ENCODE data around the gene PRH1. TPM values are rescaled to one million over a fixed set of nuclear protein-coding genes. Genes with fewer than 3 reads are reported as not detected.

Gene PRH1
- total RNA-seq, 4 donors from 2014 or later, result 13.1 to 84.0 (median 57.5) TPM

DNA sequence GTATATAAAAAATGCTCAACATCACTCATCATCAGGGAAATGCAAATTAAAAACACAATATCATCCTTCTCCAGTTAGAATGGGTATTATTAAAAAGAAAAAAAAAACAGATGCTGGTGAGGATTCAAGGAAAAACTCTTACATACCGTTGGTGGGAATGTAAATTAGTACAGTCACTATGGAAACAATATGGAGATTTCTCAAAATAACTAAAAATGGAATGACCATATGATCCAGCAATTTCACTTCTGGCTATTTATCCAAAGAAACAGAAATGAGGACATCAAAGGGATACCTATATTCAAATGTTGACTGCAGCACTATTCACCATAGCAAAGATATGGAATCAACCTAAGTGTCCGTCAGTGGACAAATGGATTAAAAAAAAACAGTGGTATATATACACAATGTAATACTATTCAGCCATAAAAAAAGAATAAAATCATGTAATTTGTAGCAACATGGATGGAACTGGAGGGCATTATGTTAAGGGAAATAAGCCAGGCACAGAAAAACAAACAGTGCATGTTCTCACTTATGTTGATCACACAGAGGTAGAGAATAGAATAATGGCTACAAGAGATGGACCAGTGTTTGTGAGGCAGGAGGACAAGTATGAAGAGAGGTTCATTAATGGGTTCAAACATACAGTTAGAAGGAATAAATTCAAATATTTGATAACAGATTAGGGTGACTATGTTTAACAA, 20.4 kb downstream of the PRH1 start:
- Histone ChIP-seq H3K4me1 (no peaks in the 10 kb centered on the region), H3K36me3 (no peaks in the 10 kb centered on the region), H3K4me3 (no peak overlapping the region), H3K27me3 (no peaks in the 10 kb centered on the region), H3K9me3 (peaks cover 0 to 3% of the 10 kb centered on the region in 2 donors), H3K27ac (no peak overlapping the region)
- DNase-seq, result no peak
- intact Hi-C loops (cut with DNase I; ENCODE audit: low total_unique reads), result no loop called here
- no peak for TF ChIP-seq POLR2A (IDR thresholded peaks at IDR 0.05)
- TF ChIP-seq, protein P1, sequence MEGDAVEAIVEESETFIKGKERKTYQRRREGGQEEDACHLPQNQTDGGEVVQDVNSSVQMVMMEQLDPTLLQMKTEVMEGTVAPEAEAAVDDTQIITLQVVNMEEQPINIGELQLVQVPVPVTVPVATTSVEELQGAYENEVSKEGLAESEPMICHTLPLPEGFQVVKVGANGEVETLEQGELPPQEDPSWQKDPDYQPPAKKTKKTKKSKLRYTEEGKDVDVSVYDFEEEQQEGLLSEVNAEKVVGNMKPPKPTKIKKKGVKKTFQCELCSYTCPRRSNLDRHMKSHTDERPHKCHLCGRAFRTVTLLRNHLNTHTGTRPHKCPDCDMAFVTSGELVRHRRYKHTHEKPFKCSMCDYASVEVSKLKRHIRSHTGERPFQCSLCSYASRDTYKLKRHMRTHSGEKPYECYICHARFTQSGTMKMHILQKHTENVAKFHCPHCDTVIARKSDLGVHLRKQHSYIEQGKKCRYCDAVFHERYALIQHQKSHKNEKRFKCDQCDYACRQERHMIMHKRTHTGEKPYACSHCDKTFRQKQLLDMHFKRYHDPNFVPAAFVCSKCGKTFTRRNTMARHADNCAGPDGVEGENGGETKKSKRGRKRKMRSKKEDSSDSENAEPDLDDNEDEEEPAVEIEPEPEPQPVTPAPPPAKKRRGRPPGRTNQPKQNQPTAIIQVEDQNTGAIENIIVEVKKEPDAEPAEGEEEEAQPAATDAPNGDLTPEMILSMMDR (IDR thresholded peaks at IDR 0.05), result no peak

DNA sequence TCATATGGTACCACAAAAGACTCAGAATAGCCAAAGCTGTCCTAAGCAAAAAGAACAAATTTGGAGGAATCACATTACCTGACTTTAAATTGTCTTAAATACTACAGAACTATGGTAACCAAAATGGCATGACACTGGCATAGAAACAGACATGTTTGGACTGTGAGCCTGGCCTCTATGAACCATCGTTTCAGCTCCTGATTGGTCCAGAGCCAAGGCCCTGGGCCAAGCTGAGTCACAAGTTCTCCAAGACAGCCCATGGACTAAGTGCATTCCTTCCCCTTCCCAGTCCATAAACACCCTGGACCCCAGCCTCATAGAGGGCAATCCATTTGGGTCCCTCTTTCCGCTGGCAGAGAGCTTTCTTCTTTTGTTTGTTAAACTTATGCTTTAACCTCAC, 22.7 kb downstream of the PRH1 start:
- no peak overlapping the region for H3K4me3 ChIP-seq
- no peaks in the 10 kb centered on the region for H3K27me3 ChIP-seq
- DNase-seq, result no peak
- no peak for TF ChIP-seq POLR2A (IDR thresholded peaks at IDR 0.05)
- TF ChIP-seq, protein P1 (IDR thresholded peaks at IDR 0.05), result no peak
- no peak overlapping the region for H3K27ac ChIP-seq
- intact Hi-C loops (cut with DNase I; ENCODE audit: low total_unique reads), result no loop called here
- H3K4me1 ChIP-seq, result no peaks in the 10 kb centered on the region
- H3K9me3 ChIP-seq, result peaks cover 0 to 4% of the 10 kb centered on the region in 2 donors
- H3K36me3 ChIP-seq, result no peaks in the 10 kb centered on the region

DNA sequence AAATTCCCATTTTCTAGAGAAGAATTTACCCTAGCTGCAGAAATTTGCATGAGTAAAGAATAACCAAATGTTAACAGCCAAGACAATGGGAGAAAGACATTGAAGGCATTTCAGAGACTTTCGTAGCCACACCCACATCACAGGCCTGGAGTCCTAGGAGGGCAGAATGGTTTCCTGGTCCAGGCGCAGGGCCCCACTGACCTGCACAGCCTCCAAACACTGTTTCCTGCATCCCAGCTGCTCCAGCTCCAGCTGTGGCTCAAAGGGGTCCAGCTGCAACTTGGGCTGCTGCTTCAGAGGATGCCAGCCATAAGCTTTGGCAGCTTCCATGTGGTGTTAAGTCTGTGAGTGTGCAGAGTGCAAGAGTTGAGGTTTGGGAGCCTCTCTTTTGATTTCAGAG, 28.2 kb downstream of the PRH1 start:
- DNase-seq, result no peak
- no peak for TF ChIP-seq POLR2A (IDR thresholded peaks at IDR 0.05)
- TF ChIP-seq, protein P1 (IDR thresholded peaks at IDR 0.05), result no peak
- Histone ChIP-seq H3K4me1 (no peaks in the 10 kb centered on the region), H3K36me3 (no peaks in the 10 kb centered on the region), H3K9me3 (peaks cover 0 to 10% of the 10 kb centered on the region in 2 donors), H3K27ac (no peak overlapping the region), H3K27me3 (no peaks in the 10 kb centered on the region), H3K4me3 (no peak overlapping the region)
- intact Hi-C loops (cut with DNase I; ENCODE audit: low total_unique reads), result no loop called here

DNA sequence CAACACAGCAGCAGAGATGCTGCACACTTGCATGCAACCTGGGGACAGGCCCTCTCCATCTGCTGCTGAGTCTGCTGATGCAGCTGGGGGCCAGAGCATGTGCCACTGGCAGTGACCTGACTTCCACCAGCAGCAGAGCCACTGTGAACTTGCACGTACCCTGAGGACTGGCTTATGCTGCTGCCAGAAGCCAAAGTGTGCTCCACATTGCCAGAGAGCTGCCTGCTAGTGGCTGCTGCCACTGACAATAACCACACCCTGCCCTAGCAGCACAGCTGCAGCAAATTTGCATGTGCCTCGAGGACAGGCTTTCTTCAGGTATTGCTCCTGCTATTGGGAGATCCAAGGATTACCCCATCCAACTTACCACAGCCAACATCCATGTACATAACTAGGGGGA, 30.3 kb downstream of the PRH1 start:
- DNase-seq, result no peak
- Histone ChIP-seq H3K27ac (no peak overlapping the region), H3K36me3 (no peaks in the 10 kb centered on the region), H3K4me3 (no peak overlapping the region), H3K27me3 (no peaks in the 10 kb centered on the region), H3K4me1 (no peaks in the 10 kb centered on the region), H3K9me3 (peaks cover 0 to 10% of the 10 kb centered on the region in 2 donors)
- intact Hi-C loops (cut with DNase I; ENCODE audit: low total_unique reads), result no loop called here
- no peak for TF ChIP-seq POLR2A (IDR thresholded peaks at IDR 0.05)
- TF ChIP-seq, protein P1 (IDR thresholded peaks at IDR 0.05), result no peak

DNA sequence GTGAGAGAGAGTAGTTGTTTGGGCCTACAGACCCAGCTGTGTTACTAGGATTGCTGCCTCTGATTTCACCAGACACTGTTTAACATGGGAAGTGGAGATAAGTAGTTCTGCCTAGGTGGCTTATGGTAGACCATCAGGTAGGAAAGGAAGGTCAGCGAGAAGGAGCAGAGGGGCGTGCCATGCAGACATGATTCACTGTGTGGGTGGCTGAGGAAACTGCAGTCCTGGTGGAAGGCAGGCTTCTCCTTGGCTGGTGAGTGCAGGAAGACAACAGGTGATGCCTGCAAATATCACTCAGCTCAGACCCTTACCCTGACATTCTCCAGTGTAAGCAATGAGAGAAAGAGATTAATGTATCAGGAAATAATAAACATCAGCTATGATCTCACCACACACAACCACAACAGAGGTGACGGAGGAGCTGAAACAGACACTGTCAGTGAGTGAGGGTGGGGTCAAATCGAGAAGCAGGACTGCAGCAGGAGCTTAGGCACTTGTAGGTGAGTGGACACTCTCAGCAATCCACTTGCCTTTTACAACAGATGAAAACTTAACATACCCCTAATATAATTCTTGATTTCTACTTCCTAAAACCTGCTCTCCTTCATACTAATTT, 32.7 kb downstream of the PRH1 start:
- Histone ChIP-seq H3K4me1 (no peaks in the 10 kb centered on the region), H3K27me3 (no peaks in the 10 kb centered on the region), H3K4me3 (no peak overlapping the region), H3K27ac (no peak overlapping the region), H3K36me3 (no peaks in the 10 kb centered on the region), H3K9me3 (peaks cover 0 to 9% of the 10 kb centered on the region in 2 donors)
- TF ChIP-seq, protein P1 (IDR thresholded peaks at IDR 0.05), result no peak
- TF ChIP-seq POLR2A (IDR thresholded peaks at IDR 0.05), result no peak
- no peak for DNase-seq
- intact Hi-C loops (cut with DNase I; ENCODE audit: low total_unique reads), result no loop called here

All from uterus (tissue), 4 donors.